ENCODE measurements around the gene PRM3.

PRM3 gene

GRCh38 chr16:11224096-11224893, 49.1 kb downstream of the PRM3 start:
- no peak for DNase-seq
